Measurements from ENCODE around the gene CCDC28A. TPM values are rescaled to one million over a fixed set of nuclear protein-coding genes. Genes with fewer than 3 reads are reported as not detected.

Gene CCDC28A
- 10.8 and 13.8 TPM in 2 replicates for total RNA-seq

GRCh38 chr6:138773177-138774091 is at the start of gene CCDC28A:
TSS of gene CCDC28A (plus strand) at chr6:138773769. CDS start at chr6:138776121, 2,352 bp downstream.

GRCh38 chr6:138795809-138796603 is 22.4 kb downstream of the CCDC28A start, which contains the start of gene ECT2L:
TSS of gene ECT2L (plus strand) at chr6:138796087. CDS start at chr6:138813275, 17,188 bp downstream.

Other genes with a start within 250 kb of the CCDC28A start
- under 0.01 TPM in 1 of 2 replicates, not detected in the other for gene ECT2L, start 22.3 kb downstream of the CCDC28A start, total RNA-seq
- gene REPS1, start 214.5 kb downstream of the CCDC28A start, total RNA-seq: 33.7 and 51.3 TPM in 2 replicates

Measured in cardiac atrium fibroblast (primary cell).